Activated naive CD8-positive, alpha-beta T cell (primary cell): ENCODE results near the gene DIDO1.

Experiments used
- H3K27ac Mint-ChIP-seq: one replicate; pipeline ENCODE4 v1.8.0; 2021; ENCODE audit warnings: mixed read lengths
- H3K27me3 Mint-ChIP-seq: one replicate; pipeline ENCODE4 v1.8.0; 2021; ENCODE audit warnings: mixed read lengths
- H3K36me3 Mint-ChIP-seq: one replicate; pipeline ENCODE4 v1.8.0; 2021; ENCODE audit warnings: mixed read lengths
- H3K4me1 Mint-ChIP-seq: one replicate; pipeline ENCODE4 v1.8.0; 2021; ENCODE audit warnings: low read depth, mixed read lengths
- H3K4me3 Mint-ChIP-seq: one replicate; pipeline ENCODE4 v1.8.0; 2021; ENCODE audit warnings: mild to moderate bottlenecking, mixed read lengths
- H3K9me3 Mint-ChIP-seq: one replicate; pipeline ENCODE4 v1.8.0; 2021; ENCODE audit warnings: low read depth, mixed read lengths

Gene DIDO1

DNA sequence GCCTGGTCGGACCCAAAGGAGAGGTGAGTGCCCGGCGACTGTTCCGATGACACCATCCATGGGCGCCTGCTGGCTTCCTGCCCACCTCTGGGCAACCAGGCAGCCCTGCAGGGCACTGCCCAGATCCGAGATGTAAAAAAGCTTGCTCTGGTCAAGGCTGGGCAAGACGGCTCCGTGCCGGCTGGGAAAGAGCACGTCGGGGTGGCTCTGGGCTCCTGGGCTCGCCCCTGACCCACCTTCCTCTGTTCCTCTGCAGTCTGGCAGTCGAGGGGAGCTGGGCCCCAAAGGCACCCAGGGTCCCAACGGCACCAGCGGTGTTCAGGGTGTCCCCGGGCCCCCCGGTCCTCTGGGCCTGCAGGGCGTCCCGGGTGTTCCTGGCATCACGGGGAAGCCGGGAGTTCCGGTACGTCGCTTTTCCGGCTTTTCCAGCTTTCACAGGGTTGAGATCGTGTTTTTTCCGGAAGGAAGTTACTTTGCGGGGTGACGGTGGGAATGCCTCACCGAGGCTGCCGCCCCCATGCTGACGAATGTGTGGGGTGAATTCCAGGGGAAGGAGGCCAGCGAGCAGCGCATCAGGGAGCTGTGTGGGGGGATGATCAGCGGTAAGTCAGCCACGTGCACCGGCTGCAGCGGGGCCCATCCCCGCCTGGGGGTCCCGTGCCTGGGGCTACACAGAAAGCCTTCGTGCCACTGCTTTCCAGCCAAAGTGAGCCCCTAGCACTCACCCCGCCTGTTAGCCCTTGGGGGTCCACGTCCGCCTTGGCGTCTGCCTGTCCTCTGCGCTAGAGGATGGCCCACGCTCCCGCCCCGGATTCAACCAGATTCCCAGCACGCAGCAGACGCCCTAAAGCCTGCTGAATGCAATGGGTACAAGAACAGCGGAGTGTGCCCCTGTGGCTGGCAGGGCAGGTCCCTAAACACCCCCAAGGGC, 90.1 kb downstream of the DIDO1 start:
- no peaks in the 10 kb centered on the region for H3K9me3 Mint-ChIP-seq
- no peaks in the 10 kb centered on the region for H3K27me3 Mint-ChIP-seq
- H3K36me3 Mint-ChIP-seq, result no peaks in the 10 kb centered on the region
- H3K4me1 Mint-ChIP-seq, result peaks cover 8% of the 10 kb centered on the region
- H3K27ac Mint-ChIP-seq, result no peak overlapping the region
- H3K4me3 Mint-ChIP-seq, result no peak overlapping the region

DNA sequence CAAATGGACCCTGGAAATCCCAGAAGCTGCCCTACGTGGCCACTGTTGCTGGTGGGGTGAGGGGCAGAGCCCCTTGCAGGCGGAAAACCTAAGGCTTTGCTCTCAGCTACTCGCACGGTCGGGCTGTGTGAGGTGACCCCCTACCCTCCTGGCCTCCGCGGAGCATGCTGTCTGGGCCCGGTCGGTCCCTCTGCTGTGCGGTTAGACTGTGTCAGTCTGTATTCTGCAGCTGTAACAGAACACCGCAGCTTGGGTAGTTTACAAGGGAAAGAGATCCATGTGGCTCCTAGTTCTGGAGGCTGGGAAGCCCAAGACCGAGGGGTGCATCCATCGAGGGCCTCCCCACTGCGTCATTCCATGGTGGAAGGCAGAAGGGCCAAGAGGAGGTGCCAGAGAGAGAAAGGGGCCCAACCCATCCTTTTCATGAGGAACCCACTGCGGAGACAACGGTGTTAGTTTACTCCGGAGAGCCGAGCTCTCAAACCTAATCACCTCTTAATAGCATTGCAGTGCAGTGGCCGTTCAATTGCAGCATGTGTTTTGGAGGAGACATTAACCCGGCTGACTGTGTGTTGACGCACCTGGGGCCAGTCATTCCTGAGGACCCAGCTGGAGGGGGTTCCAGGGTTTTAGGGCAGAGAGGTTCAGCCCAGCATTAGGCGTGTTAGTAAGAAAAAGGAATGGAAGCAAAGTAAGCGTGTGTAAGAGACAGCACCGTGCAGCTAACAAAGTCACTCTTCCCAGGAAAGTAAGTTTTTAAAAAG, 91.2 kb downstream of the DIDO1 start:
- Mint-ChIP-seq H3K9me3 (no peaks in the 10 kb centered on the region), H3K4me1 (peaks cover 8% of the 10 kb centered on the region), H3K4me3 (no peak overlapping the region), H3K36me3 (no peaks in the 10 kb centered on the region), H3K27ac (no peak overlapping the region), H3K27me3 (no peaks in the 10 kb centered on the region)

DNA sequence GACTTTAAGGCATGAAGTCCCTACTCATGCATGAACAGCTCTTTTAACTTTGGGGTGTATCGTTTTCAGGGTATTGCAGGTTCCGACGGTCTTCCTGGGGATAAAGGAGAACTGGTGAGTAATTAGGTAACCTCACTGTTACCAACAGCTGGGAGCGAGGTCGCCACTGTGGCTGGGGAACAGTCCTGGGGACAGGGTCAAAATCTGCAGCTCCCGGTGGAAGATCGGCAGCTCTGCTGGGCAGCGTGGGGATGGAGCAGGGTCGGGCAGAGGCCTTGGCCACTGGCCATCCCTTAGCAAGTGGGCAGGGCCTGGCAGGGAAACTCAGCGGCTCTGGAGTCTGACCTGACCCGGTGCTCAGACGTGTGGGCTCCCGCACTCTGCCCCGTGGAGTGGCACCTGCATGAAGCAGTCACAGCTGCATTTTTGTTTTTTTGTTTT, 93.3 kb downstream of the DIDO1 start:
- Mint-ChIP-seq H3K36me3 (no peaks in the 10 kb centered on the region), H3K4me1 (peaks cover 8% of the 10 kb centered on the region), H3K27ac (no peak overlapping the region), H3K4me3 (peak overlapping the region; percentile 13), H3K9me3 (no peaks in the 10 kb centered on the region), H3K27me3 (no peaks in the 10 kb centered on the region)

DNA sequence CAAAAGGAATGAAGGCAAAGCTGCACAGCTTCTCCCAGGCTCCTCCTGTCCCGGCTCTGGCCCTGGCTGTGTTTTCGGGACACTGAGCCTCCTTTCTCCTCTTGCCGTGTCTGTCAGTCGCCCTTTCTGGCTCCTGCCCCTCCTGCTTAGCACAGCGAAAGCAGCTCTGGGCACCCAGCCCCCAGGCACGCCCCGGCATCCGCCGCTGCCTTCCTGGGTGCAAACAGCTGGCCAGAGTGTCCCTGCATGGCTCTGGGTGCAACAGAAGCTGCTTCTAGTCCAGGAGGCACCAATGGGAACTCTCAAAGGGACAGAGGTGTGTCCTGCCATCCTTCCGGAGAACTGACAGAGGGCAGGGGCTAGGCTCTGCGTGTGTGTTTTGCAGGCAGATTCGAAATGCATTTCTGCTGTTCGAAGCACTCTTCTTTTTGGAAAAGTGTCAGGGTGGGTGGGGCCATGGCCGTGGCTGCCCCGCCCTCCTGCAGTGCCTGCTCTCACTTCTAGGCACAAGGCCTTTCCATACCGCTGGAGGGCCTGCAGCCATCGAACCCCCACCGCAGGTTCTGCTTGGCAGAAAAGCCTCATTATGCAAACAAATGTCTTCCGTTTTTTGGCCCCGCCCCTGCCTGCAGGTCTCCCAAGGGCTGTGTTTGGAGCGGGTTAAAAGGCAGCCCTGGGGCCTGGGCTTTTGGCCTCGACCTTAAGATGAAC, 93.9 kb downstream of the DIDO1 start:
- Mint-ChIP-seq H3K27ac (no peak overlapping the region), H3K4me1 (peaks cover 8% of the 10 kb centered on the region), H3K36me3 (no peaks in the 10 kb centered on the region), H3K4me3 (no peak overlapping the region), H3K9me3 (no peaks in the 10 kb centered on the region), H3K27me3 (no peaks in the 10 kb centered on the region)

DNA sequence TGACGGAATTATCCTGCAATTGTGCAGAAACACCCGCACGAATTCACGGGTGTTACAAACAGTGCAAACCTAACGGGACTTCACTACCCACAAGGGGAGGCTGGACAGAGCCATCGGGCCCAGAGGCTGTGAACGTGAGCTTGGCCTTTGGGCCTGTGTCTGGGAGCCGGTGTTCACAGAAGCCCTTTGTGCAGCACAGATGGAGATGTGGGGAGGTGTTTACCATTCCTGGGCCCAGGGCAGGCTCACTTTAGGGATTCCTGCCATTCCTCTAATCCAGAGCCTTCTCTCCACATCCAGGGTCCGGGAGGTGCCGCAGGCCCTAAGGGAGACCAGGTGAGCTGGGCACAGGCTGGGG, 94.5 kb downstream of the DIDO1 start:
- Mint-ChIP-seq H3K4me3 (no peak overlapping the region), H3K36me3 (no peaks in the 10 kb centered on the region), H3K27ac (no peak overlapping the region), H3K27me3 (no peaks in the 10 kb centered on the region), H3K9me3 (no peaks in the 10 kb centered on the region), H3K4me1 (peaks cover 8% of the 10 kb centered on the region)

DNA sequence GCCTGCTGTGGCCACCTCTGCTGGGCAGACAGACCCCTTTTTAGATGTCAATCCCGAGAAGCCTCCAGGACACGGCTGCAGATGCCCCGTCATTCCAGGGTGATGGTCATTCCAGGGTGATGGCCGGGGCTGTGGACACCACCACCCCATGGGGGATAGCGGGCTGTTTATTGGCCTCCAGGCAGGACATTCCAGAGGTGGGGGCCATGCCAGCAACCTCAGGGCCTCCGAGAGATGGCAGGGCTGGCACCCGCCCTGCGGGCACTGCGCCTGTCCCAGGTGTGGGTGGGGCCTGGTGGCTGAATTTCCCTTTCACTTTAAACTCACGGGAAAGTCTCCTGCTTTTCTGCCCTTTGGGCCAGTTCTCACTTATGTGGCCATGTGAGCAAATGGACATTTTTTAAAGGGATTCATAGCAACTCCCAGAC, 94.9 kb downstream of the DIDO1 start:
- no peak overlapping the region for H3K4me3 Mint-ChIP-seq
- peaks cover 8% of the 10 kb centered on the region for H3K4me1 Mint-ChIP-seq
- no peaks in the 10 kb centered on the region for H3K36me3 Mint-ChIP-seq
- H3K27ac Mint-ChIP-seq, result no peak overlapping the region
- H3K9me3 Mint-ChIP-seq, result no peaks in the 10 kb centered on the region
- H3K27me3 Mint-ChIP-seq, result no peaks in the 10 kb centered on the region

DNA sequence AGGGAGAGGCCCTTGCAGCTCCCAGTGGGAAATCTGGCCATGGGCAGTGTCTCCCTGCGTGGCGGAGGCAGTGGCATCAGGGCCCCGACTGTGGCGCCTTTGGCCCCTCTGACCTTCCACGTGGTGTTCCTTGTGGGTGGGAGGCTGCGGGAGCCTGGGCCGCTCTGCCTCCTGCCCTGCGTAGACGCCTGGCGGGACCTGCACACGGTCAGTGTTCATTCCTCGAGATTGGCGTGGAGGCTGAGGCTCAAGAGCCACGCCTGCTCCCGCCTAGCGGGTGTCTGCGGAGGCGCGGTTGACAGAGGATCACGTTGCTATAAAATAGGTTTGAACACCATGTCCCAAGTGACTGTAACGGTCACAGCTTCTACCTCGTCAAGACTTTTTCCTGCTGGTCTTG, 95.5 kb downstream of the DIDO1 start:
- Mint-ChIP-seq H3K36me3 (no peaks in the 10 kb centered on the region), H3K4me1 (peaks cover 8% of the 10 kb centered on the region), H3K4me3 (no peak overlapping the region), H3K27me3 (no peaks in the 10 kb centered on the region), H3K9me3 (no peaks in the 10 kb centered on the region), H3K27ac (no peak overlapping the region)

DNA sequence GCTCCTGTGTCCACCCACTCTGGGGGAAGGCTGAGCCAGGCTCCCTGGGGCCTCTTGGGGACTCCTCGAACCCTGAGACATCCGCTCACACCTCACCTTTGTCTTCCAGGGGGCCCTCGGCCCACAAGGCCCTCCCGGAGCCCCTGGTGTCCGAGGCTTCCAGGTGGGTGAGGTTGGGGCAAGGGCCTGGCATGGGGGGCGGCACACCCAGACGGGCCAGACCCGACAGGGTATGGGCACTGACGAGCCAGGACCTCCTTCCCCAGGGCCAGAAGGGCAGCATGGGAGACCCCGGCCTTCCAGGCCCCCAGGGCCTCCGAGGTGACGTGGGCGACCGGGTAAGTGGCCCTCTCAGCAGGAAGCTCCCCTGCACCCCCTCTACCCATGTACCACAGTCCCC, 96.1 kb downstream of the DIDO1 start:
- H3K4me3 Mint-ChIP-seq, result no peak overlapping the region
- no peak overlapping the region for H3K27ac Mint-ChIP-seq
- no peaks in the 10 kb centered on the region for H3K27me3 Mint-ChIP-seq
- H3K4me1 Mint-ChIP-seq, result peaks cover 8% of the 10 kb centered on the region
- no peaks in the 10 kb centered on the region for H3K9me3 Mint-ChIP-seq
- no peaks in the 10 kb centered on the region for H3K36me3 Mint-ChIP-seq

DNA sequence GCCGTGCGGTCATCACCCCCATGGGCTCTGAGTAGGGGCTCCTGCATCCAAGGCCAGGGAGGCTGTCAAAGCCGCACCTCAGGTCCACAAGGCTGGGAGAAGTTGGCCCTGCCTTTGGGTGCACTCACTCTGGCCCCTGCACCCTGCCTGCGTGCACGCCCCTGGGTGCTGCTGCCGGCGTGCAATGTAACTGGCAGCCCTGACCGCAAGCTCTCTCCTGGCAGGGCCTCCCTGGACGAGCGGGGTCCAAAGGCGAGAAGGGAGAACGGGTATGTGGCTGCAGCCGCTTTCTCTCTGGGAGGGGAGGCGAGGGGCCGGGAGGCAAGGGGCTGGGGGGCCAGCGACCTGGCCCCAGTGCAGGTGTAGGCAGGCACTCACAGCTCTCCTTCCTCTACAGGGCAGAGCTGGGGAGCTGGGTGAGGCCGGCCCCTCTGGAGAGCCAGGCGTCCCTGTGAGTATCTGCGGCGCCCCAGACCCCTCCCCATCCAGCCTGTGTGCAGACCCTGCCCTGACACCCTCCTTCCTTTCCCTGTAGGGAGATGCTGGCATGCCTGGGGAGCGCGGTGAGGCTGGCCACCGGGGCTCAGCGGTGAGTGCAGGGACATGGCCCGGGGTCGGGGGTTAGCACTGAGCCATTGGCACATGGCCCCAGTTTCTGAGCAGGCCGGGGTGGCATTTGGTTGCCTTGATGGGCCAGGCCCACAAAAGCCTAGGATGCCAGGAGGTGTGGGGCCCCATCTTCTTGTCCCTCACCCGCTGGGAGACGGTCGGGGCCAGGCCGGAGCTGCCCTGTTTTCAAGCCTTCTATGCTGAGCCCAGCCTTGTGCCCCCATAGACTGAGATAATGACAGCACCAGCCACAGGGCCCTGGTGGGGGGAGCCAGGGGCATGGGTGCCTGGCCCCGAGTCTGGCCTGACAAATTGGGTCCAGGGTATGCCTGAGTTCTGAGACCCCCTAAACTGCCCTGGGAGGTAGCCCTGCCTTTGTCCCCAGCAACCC, 96.8 kb downstream of the DIDO1 start:
- Mint-ChIP-seq H3K4me3 (no peak overlapping the region), H3K4me1 (peaks cover 8% of the 10 kb centered on the region), H3K27me3 (no peaks in the 10 kb centered on the region), H3K9me3 (no peaks in the 10 kb centered on the region), H3K36me3 (no peaks in the 10 kb centered on the region), H3K27ac (no peak overlapping the region)

DNA sequence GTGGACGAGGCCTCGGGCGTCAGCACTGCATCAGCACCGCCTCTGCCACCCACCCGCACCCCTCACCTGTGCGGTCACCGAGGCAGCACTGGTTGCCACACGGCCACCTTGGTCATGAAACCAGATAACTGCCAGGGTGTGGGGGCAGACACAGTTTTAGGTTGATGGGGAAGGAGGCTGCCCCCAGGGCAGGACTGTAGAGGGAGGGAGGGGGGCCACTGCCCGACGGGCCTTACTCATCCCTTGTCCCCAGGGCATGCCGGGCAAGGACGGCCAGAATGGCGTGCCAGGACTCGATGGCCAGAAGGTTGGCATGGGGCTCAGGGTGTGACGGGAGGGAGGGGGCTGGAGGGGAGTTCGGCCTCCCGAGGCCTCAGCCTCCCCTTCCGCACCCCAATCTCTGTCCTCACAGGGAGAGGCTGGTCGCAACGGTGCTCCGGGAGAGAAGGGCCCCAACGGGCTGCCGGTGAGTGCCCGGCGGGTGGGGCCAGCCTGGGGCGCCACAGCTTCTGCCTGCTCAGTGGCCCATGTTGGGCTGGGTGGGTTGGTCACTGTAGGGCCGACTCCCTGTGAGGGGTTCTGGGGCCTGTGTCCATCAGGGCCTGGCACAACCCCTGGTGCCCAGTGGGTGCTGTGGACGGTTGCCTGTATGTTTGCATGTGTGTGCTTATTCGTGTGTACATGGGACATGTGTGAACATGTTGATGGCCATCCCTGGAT, 97.6 kb downstream of the DIDO1 start:
- no peaks in the 10 kb centered on the region for H3K9me3 Mint-ChIP-seq
- no peak overlapping the region for H3K27ac Mint-ChIP-seq
- no peaks in the 10 kb centered on the region for H3K27me3 Mint-ChIP-seq
- H3K4me3 Mint-ChIP-seq, result no peak overlapping the region
- H3K4me1 Mint-ChIP-seq, result peaks cover 8% of the 10 kb centered on the region
- H3K36me3 Mint-ChIP-seq, result no peaks in the 10 kb centered on the region

DNA sequence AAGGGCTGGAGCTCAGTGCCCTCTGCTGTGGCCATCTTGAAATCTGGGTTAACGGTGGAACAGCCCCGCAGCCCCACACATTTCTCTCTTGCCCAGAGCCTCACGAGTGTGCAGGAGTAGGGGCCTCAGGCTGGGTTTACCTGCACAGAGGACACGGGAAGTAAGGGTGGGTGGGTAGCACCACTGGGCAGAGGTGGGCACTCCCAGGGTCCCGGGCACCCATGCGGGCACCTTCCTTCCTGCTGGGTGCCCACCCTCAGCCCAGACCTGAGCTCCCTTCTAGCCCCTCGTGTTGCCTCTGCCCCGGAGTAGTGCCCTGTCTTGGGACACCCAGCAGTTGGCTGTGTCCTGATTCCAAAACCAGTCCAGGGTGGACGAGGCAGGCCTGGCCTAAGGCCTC, 98.3 kb downstream of the DIDO1 start:
- no peaks in the 10 kb centered on the region for H3K9me3 Mint-ChIP-seq

More for the DNA sequence above, 98.3 kb downstream of the DIDO1 start:
- H3K27me3 Mint-ChIP-seq, result no peaks in the 10 kb centered on the region
- peaks cover 9% of the 10 kb centered on the region for H3K4me1 Mint-ChIP-seq
- no peak overlapping the region for H3K4me3 Mint-ChIP-seq
- H3K36me3 Mint-ChIP-seq, result no peaks in the 10 kb centered on the region
- no peak overlapping the region for H3K27ac Mint-ChIP-seq
